GM19468 (cell line): ENCODE results near the gene CUL4A.

ENCODE experiments used
- ATAC-seq: cut with Tn5 transposase; IDR thresholded peaks from one replicate; pipeline ENCODE4 v1.9.1; 2021; ENCODE audit warnings: mild to moderate bottlenecking, moderate library complexity, moderate number of reproducible peaks; ENCODE audit not compliant: unreplicated experiment; ENCODE audit errors: extremely low read depth

The CUL4A gene

DNA sequence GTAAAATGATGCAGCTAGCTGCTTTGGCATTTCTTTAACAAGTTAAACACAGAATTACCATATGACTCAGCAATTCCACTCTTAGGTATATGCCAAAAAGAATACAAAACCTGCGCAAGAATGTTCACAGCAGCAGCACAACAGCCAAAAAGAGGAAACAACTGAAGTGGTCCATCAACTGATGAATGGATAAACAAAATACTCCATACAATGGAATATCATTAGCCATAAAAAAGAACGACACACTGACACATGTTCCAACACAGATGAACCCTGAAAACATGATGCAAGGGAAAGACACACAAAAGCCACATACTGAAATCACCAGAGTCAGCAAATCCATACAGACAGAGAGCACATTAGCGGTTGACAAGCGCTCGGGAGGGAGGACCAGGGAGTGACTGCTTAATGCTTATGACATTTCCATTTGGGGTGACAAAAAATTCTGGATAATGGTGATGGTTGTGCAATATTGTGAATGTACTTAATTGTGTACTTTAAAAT lies 3.9 kb upstream of the CUL4A start:
- ATAC-seq: no peak

DNA sequence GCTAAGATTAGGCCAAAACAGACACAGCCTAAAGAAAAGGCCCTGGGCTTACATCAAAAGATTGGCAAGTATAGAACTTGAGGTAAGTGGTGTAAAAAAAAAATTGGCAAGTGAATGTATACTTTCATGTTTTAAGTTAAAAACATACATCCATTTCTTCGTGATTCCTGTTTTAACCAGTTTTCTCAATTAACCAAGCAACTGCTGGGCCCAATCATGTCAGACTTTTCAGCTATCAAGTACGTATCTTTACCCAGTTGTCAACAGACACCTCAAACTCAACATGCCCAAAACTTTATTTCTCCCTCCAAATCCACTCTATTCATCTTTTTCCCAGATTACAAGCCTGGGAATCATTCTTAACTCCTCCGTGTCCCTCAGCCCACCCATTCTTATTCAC lies 2.0 kb upstream of the CUL4A start:
- no peak for ATAC-seq

DNA sequence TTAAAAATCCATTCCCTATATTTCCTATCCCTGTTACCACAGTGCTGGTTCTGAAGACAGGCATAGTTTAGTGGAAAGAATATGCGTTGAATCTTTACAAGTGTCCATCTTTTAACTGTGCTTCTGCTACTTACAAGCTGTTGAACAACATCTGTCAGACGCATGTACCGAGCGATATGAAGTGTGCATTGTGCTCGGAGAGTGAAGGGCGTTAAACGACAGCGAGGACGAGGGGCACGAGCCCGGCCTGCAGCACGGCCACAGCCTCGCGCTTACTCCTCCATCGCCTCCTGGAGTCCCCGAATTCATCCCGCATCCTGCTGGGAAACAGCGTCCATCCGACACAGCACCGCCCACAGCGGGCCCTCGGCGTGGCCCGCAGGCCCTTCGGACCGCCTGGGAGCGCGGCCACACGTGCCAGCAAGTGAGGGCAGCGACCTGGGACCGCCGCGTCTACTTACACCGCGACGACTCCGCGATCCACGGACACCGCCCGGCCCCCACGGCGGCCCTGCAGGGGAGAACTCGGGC lies 1.5 kb upstream of the CUL4A start:
- ATAC-seq: no peak

DNA sequence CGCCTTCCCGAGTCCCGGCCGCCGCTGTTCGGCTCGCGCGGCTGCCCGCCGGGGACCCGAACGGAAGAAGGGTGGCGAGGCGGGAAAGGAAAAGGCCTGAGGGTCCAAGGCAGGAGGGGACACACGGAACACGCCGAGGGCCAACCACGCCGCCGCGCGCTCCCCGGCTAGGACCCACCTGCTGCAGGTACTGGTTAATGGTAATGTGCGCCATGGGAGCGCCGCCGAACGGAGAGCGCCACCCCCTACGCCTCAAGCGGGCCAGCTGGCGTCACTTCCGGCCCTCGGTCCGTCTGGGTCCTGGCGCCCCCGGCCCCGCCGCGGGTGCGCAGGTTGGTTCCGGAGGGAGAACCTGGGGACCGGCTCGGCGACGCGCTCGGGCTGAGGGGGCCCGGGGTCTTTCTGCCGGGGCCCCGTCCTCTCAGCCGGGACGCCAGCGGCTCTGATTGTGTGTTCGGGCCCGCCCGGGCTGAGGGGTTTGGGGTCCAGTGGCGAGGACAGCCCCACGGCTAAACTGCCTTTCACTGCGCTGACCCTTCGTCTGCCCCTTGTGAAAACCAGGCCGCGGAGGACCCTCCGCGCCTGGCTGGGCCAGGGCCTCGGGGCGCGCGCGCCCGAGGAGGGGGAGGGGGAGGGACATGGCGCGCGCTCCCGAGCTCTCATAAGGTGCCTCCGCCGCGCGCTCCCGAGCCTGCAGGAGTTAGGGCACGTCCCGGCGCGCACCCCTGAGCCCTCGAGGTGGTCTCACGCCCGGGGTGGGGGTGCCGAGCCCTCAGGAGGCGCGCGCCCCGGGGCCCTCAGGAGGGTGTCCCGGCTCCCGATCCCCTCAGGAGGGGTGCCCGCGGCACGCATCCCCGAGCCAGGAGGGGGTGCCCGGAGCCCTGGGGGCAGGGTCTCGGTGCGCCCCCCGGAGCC lies 735 bp upstream of the CUL4A start, which contains the start of gene PCID2:
TSS of gene PCID2 (minus strand) at position 249 of the 915 bp plus-strand sequence. CDS start at position 214, 35 bp downstream.
- peak; percentile 66 for ATAC-seq

DNA sequence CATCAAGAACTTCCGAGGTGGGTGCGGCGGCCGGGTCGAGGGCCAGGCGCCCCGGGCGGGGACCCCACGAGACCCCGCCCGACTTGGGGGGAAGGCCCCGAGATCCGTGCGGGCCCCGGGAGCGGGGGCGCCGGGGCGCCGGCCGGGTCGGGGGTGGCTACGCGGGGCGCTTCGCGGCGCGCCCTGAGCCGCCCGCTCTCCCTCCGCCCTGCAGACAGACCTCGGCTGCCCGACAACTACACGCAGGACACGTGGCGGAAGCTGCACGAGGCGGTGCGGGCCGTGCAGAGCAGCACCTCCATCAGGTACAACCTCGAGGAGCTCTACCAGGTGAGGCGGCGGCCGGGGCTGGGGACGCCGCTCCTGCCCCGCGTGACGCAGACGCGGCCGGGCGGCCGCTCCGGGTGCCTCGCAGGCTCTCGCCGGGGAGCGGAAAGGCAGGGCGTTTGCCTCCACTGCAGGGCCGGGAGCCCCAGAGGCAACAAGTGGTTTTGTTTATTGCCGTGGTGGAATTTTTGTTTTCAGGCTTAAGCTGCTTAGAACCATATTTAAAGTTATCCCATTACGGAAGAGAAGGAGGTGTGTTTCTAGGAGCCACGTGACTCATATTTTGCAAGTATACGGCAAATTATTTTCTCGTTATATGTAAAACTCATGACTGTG lies 477 bp downstream of the CUL4A start:
- peak; percentile 19 for ATAC-seq

DNA sequence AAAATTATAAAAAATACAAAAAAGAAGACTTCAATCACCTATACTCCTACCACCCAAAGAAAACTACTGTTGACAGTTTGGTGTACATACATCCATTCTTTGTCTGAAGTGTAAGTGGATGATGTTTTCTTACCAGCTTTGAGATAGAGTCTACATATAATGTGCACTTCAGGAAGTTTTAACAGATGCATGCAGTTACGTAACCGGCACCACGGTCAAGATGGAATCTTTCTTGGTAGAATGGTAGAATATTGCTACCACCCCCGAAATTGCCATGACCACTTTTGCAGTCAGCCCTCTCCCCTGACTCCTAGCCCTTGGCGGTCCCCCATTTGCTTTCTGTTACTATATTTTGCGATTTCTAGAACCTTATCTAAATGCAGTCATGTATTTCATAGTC lies 1.4 kb downstream of the CUL4A start:
- no peak for ATAC-seq

DNA sequence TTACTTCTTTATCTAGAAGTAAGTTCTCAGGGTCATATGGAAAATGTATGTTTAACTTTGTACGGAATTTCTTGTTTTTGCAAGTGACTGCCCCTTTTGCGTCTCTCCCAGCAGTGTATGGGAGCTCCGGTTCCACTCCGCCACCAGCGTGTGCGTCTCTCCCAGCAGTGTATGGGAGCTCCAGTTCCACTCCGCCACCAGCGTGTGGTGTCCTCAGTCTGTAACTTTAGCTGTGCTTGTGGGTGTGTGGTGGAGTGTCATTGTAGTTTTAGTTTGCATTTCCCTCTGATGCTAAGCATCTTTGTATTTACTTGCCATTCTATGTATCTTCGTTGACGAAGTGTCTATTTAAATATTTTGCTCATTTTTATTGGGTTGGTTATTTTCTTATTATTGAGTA lies 2.4 kb downstream of the CUL4A start:
- ATAC-seq: no peak

DNA sequence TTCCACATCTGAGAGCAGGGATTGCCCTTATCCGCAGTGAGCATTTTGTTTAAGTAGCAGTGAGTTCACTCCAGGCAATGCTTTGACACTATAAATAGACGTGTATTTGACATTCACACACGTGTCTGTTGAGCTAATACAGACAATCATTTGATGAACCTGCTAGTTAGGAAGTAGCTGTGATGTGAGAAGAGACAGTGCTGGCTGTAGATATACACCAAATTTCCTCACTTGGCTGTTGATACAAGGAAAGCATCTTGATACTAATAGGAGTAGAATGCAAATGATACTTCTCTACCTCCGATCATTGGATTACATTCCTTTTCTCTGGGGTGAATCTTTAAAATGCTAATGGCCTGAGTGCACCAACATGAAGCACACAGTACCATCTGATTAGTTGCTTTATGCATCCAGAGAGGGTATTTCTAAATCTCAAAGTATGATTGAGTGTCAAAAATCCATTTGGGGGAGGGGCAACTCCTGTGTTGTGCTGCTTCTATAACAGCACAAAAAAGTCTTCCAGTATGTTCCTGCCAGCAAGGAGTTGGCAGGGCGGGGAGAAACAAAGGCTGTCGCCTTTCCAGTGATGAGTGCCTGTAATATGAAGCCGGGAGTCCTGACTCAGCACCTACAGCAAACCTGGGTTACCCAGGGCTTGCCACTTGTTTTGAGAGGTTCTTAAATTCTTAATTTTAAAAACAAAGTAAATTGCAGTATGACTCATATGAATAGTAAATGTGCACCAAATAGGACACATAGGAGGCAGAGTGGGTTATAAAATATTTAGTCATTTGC lies 7.0 kb downstream of the CUL4A start:
- ATAC-seq: no peak

DNA sequence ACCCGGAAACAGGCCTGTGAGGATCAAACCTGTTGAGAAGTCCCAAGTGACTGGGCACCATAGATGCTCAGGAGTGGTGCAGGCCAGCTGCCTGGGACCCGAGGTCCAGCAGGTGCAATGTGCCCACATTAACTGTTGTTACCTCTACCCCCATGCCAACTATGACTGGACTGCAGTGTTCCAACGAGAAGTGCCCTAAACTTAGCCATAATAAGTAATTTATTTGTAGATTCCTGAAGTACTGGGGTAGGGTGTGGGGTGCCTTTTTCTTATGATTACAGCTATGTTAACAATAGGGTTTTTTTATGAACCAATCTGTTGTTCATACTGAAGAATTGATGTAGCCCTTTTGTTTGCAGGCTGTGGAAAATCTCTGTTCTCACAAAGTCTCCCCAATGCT lies 9.2 kb downstream of the CUL4A start:
- ATAC-seq: no peak

DNA sequence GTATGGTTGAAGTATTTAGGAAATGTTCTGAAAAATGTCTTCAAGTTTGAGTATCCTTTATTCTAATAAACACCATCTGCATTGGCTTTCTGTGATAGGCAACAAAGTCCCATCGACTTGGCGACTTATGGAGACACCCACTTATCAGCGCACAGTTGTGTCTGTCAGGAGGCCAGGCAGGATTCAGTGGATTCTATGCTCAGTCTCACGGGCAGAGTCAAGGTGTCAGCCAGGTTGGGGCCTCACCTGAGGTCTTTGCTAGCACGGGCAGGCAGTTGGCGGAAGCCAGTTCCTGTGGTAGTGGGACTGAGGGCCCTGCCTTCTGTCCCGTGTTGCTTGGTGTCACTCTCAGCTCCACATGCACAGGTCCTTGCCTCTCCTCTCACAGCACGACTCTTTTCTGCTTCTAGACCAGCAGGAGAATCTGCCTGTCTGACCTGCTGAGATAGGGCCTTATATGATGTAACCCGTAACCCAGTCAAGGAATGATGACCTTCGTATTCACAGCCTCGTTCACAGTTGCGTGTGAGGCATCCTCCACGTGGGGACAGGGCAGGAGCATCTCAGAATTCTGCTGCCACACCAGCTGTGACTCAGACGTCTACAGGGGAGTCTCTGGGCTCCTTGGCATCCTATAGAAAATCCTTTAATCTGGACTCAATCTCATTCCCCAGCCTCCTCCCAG lies 10.0 kb downstream of the CUL4A start:
- no peak for ATAC-seq

DNA sequence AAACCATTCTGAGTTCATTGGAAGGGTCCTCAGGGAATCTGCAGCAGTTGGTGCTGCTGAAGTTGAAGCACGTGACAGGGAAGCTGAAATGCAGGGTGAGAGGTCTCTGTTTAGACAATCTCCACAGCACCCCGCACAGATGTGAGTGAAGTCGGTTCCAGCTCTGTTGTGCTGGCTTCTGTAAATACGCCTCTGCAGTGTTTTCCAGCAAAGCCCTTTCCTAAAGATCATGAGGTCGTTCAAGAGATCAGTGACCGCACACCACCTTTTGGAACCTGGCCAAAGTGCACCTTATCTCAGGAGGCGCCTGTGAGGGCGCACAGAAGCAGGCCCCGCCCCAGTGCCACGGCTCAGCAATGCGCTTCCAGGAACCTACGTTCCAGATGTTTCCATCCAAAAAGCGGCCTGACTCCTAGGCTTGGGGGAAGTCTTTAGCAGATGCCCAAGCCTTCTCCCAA lies 10.8 kb downstream of the CUL4A start:
- no peak for ATAC-seq

DNA sequence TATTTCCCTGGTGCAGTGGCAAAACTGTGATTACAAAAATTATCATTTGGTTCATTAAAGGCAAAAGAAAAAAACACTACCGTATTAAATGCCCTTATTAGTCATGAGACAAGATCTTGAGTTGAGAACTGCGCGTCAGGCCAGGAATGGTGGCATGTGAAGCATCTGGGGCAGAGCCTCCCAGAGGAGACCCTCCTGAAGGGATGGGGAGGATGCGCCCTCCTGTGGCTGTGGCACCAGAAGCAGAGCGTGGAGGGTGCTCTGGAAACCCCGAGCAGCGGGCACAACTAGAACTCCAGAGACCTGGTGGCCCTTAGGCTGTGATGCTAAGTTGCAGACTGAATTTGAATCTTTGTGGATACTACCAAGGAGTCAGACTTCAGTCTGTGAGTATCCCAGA lies 11.5 kb downstream of the CUL4A start:
- ATAC-seq: no peak

DNA sequence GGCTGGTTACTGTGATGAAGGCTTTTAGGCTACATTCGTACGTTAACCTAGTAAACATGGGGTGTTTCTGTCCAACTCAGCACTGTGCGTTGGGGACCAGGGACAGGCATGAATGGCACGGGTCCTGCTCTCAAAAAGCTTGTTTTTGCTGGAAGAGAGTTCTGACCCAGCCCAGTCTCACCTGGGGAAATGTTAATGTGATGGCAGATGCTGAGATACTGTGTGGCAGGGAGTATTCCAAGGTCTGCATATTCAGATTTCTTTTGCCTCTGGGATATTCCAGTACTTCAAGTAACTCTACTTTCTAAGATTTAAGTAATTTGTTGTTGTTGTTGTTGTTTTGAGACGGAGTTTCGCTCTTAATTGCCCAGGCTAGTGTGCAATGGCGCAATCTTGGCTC lies 13.7 kb downstream of the CUL4A start:
- ATAC-seq: no peak

DNA sequence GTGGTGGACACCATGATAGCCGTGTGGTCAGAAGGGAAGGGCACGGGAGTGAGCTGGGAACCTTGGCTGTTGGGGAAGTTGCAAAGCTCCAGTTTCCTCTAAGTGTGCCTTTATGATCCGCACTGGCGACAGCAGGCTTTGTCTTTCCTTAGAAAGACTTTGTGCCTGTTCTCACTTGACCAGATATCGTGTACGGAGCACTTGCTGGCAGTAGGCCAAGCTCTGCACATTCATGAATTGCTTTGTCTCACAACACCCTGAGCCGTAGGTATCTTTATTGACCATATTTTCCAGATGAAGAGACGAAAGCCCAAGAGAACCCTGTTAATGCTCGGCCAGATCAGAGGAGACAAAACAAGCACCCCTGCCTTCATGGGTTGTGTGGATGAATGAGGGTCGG lies 15.1 kb downstream of the CUL4A start:
- ATAC-seq: no peak

DNA sequence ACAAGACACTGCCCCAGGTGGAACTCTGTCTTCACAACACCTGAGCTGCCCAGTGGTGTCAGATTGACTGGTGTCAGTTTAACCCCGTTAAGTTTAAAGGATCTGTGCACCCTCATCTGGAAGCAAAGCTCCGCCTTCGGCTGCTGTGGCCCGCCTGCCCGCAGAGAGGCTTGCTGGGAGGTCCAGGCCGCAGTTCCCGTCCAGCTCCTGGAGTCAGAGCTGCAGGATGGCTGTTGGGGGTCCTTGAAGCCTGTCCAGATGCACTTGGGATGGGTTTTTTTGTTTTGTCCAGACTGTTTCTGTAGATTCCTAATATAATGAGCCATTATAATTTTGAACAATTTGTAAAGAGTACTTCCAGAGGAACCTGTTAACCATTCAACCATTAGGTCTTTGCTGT lies 16.1 kb downstream of the CUL4A start:
- ATAC-seq: no peak

DNA sequence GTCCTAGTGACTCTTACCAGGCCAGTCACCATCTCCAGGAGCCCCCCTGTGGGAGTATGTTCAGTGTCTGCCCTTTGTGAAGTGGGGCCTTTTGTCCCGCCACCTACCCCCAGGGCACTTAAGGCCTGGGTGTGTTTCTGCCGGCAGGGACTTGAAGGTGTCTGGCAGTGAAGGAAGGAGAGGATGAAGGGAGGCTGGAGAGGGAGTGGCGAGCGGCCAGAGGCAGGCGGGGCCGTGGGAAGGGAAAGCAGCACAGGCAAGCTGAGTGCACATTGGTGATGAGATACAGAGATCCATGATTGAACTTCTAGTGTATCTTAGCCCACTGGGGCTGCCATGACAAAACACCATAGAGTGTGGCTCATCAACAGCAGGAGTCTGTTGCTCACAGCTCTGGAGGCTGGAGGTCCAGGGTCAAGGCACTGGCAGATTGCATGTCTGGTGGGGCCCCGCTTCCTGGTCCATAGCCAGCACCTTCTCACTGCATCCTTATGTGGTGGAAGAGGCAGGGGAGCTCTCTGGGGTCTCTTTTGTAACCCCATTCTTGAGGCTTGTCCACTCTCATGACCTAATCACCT lies 17.5 kb downstream of the CUL4A start:
- no peak for ATAC-seq

DNA sequence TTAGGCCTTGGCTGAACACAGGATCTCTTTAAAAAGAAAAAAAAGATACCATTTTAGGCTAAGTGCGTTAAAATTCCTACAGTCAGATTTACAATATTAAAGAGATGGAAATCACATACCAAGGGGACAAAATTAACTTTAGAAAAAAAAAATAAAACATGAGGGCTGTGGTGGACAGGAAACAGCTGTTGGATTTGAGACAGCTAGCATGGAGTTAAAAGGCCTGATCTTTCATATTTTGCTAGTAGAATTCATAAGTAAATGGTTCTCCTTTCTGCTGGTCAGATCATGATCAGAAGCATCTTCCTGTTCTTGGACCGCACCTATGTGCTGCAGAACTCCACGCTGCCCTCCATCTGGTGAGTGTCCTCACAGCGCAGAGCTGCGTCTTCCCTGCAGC lies 19.7 kb downstream of the CUL4A start:
- ATAC-seq: no peak

DNA sequence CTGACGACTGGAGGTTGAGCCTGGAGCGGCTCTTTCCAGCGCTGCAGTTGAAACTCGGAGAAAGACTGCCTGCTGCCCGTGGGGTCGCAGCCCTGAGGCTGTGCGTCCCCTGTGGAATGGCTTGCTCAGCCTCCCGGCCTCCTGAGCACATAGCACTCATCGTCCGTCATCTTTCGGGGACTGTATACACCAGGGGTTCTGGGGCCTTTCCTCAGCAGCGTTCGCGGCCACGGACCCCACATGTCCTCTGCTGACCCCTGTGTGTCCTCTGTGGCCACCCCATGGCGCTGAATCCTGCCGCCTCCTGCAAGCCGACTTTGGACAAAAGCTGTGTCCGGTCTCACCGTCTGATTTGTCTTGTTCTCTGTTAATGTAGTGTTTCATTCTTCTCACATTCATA lies 20.4 kb downstream of the CUL4A start:
- ATAC-seq: no peak
